Activated naive CD4-positive, alpha-beta T cell treated with anti-CD3 and anti-CD28 coated beads, Interleukin-2, amount 50 U/mL, for 24 hours (primary cell): ENCODE results near the gene PLB1.

ENCODE experiments used
- H3K27ac Mint-ChIP-seq: one replicate; pipeline ENCODE4 v1.8.0; 2021; ENCODE audit warnings: mild to moderate bottlenecking, mixed read lengths
- H3K27me3 Mint-ChIP-seq: one replicate; pipeline ENCODE4 v1.8.0; 2021; ENCODE audit warnings: mixed read lengths
- H3K36me3 Mint-ChIP-seq: one replicate; pipeline ENCODE4 v1.8.0; 2021; ENCODE audit warnings: mixed read lengths
- H3K4me1 Mint-ChIP-seq: one replicate; pipeline ENCODE4 v1.8.0; 2021; ENCODE audit warnings: mixed read lengths
- H3K4me3 Mint-ChIP-seq: one replicate; pipeline ENCODE4 v1.8.0; 2021; ENCODE audit warnings: mild to moderate bottlenecking, mixed read lengths
- H3K9me3 Mint-ChIP-seq: one replicate; pipeline ENCODE4 v1.8.0; 2021; ENCODE audit warnings: mixed read lengths

Gene PLB1

GRCh38 chr2:28592481-28592880, 96.6 kb downstream of the PLB1 start:
- H3K27me3 Mint-ChIP-seq: no peaks in the 10 kb centered on the region
- H3K4me3 Mint-ChIP-seq: no peak overlapping the region
- no peaks in the 10 kb centered on the region for H3K36me3 Mint-ChIP-seq
- H3K27ac Mint-ChIP-seq: no peak overlapping the region
- H3K9me3 Mint-ChIP-seq: no peaks in the 10 kb centered on the region
- H3K4me1 Mint-ChIP-seq: peaks cover 31% of the 10 kb centered on the region

GRCh38 chr2:28593160-28593755, 97.4 kb downstream of the PLB1 start:
- Mint-ChIP-seq H3K4me3 (no peak overlapping the region), H3K4me1 (peaks cover 23% of the 10 kb centered on the region), H3K9me3 (no peaks in the 10 kb centered on the region), H3K27me3 (no peaks in the 10 kb centered on the region), H3K27ac (no peak overlapping the region), H3K36me3 (no peaks in the 10 kb centered on the region)

- no peaks in the 10 kb centered on the region for H3K36me3 Mint-ChIP-seq
- H3K4me3 Mint-ChIP-seq: peak overlapping the region; percentile 62
- H3K27ac Mint-ChIP-seq: peak overlapping the region; percentile 87
- no peaks in the 10 kb centered on the region for H3K27me3 Mint-ChIP-seq
- H3K9me3 Mint-ChIP-seq: no peaks in the 10 kb centered on the region
- peaks cover 19% of the 10 kb centered on the region for H3K4me1 Mint-ChIP-seq
These were observed 98.1 kb downstream of the PLB1 start for GRCh38 chr2:28594000-28594331.

GRCh38 chr2:28594332-28595108, 98.7 kb downstream of the PLB1 start:
- Mint-ChIP-seq H3K4me3 (peak overlapping the region; percentile 62), H3K4me1 (peaks cover 19% of the 10 kb centered on the region), H3K36me3 (no peaks in the 10 kb centered on the region), H3K27ac (peak overlapping the region; percentile 87), H3K9me3 (no peaks in the 10 kb centered on the region), H3K27me3 (no peaks in the 10 kb centered on the region)

GRCh38 chr2:28595323-28595722, 99.5 kb downstream of the PLB1 start:
- Mint-ChIP-seq H3K27me3 (no peaks in the 10 kb centered on the region), H3K4me1 (peaks cover 15% of the 10 kb centered on the region), H3K9me3 (no peaks in the 10 kb centered on the region), H3K36me3 (no peaks in the 10 kb centered on the region), H3K27ac (no peak overlapping the region), H3K4me3 (no peak overlapping the region)

GRCh38 chr2:28598484-28598883, 102.6 kb downstream of the PLB1 start:
- H3K4me1 Mint-ChIP-seq: peaks cover 22% of the 10 kb centered on the region
- H3K36me3 Mint-ChIP-seq: no peaks in the 10 kb centered on the region
- H3K9me3 Mint-ChIP-seq: no peaks in the 10 kb centered on the region
- H3K27ac Mint-ChIP-seq: no peak overlapping the region
- no peak overlapping the region for H3K4me3 Mint-ChIP-seq
- no peaks in the 10 kb centered on the region for H3K27me3 Mint-ChIP-seq

GRCh38 chr2:28600181-28600580, 104.3 kb downstream of the PLB1 start:
- Mint-ChIP-seq H3K27me3 (no peaks in the 10 kb centered on the region), H3K27ac (no peak overlapping the region), H3K36me3 (no peaks in the 10 kb centered on the region), H3K4me3 (no peak overlapping the region), H3K9me3 (no peaks in the 10 kb centered on the region), H3K4me1 (peaks cover 13% of the 10 kb centered on the region)

GRCh38 chr2:28601616-28602015, 105.8 kb downstream of the PLB1 start:
- Mint-ChIP-seq H3K27ac (no peak overlapping the region), H3K4me1 (peaks cover 12% of the 10 kb centered on the region), H3K4me3 (no peak overlapping the region)

GRCh38 chr2:28602136-28602660, 106.3 kb downstream of the PLB1 start:
- Mint-ChIP-seq H3K9me3 (no peaks in the 10 kb centered on the region), H3K27me3 (no peaks in the 10 kb centered on the region), H3K27ac (no peak overlapping the region), H3K36me3 (no peaks in the 10 kb centered on the region), H3K4me3 (no peak overlapping the region), H3K4me1 (peaks cover 12% of the 10 kb centered on the region)

More at GRCh38 chr2:28601616-28602015, 105.8 kb downstream of the PLB1 start:
- H3K36me3 Mint-ChIP-seq: no peaks in the 10 kb centered on the region
- no peaks in the 10 kb centered on the region for H3K27me3 Mint-ChIP-seq
- H3K9me3 Mint-ChIP-seq: no peaks in the 10 kb centered on the region

GRCh38 chr2:28602751-28603639, 107.1 kb downstream of the PLB1 start:
- no peaks in the 10 kb centered on the region for H3K27me3 Mint-ChIP-seq
- no peaks in the 10 kb centered on the region for H3K36me3 Mint-ChIP-seq
- no peak overlapping the region for H3K4me3 Mint-ChIP-seq
- no peaks in the 10 kb centered on the region for H3K9me3 Mint-ChIP-seq
- H3K4me1 Mint-ChIP-seq: peaks cover 12% of the 10 kb centered on the region
- no peak overlapping the region for H3K27ac Mint-ChIP-seq

GRCh38 chr2:28603821-28604220, 108.0 kb downstream of the PLB1 start:
- Mint-ChIP-seq H3K27me3 (no peaks in the 10 kb centered on the region), H3K36me3 (no peaks in the 10 kb centered on the region), H3K9me3 (no peaks in the 10 kb centered on the region), H3K4me1 (peaks cover 13% of the 10 kb centered on the region), H3K27ac (no peak overlapping the region), H3K4me3 (no peak overlapping the region)

GRCh38 chr2:28604284-28604843, 108.5 kb downstream of the PLB1 start:
- Mint-ChIP-seq H3K27me3 (no peaks in the 10 kb centered on the region), H3K27ac (no peak overlapping the region)

GRCh38 chr2:28606986-28607441, 111.2 kb downstream of the PLB1 start:
- Mint-ChIP-seq H3K4me1 (peaks cover 39% of the 10 kb centered on the region), H3K9me3 (no peaks in the 10 kb centered on the region), H3K4me3 (no peak overlapping the region), H3K27me3 (no peaks in the 10 kb centered on the region), H3K27ac (no peak overlapping the region), H3K36me3 (peaks cover 2% of the 10 kb centered on the region)

More at GRCh38 chr2:28604284-28604843, 108.5 kb downstream of the PLB1 start:
- peaks cover 18% of the 10 kb centered on the region for H3K4me1 Mint-ChIP-seq
- H3K9me3 Mint-ChIP-seq: no peaks in the 10 kb centered on the region
- H3K4me3 Mint-ChIP-seq: no peak overlapping the region
- H3K36me3 Mint-ChIP-seq: peaks cover 2% of the 10 kb centered on the region

GRCh38 chr2:28607730-28608499, 112.1 kb downstream of the PLB1 start:
- Mint-ChIP-seq H3K4me3 (no peak overlapping the region), H3K4me1 (peaks cover 38% of the 10 kb centered on the region), H3K9me3 (no peaks in the 10 kb centered on the region), H3K36me3 (peaks cover 2% of the 10 kb centered on the region), H3K27me3 (no peaks in the 10 kb centered on the region), H3K27ac (no peak overlapping the region)
